Measurements from ENCODE around the gene CLDND1.

Gene CLDND1

GRCh38 chr3:98521897-98522543 lies 682 bp downstream of the CLDND1 start:
- H3K4me3 ChIP-seq (ENCODE audit: control insufficient read depth, low read depth, low read length) = peak overlapping the region; percentile 91
- DNase-seq (ENCODE audit: low read depth) = peak; percentile 23
- no peak for TF ChIP-seq CTCF (IDR thresholded peaks at IDR 0.05; ENCODE audit: control insufficient read depth, insufficient read depth, low read depth, low read length, missing control alignments)

- H3K4me3 ChIP-seq (ENCODE audit: control insufficient read depth, low read depth, low read length) = no peak overlapping the region
- TF ChIP-seq CTCF (IDR thresholded peaks at IDR 0.05; ENCODE audit: control insufficient read depth, insufficient read depth, low read depth, low read length, missing control alignments) = no peak
- no peak for DNase-seq (ENCODE audit: low read depth)
Measured at GRCh38 chr3:98519351-98519750, 3.4 kb downstream of the CLDND1 start.

- no peak for TF ChIP-seq CTCF (IDR thresholded peaks at IDR 0.05; ENCODE audit: control insufficient read depth, insufficient read depth, low read depth, low read length, missing control alignments)
- no peak overlapping the region for H3K4me3 ChIP-seq (ENCODE audit: control insufficient read depth, low read depth, low read length)
Measured at GRCh38 chr3:98518816-98519215, 3.9 kb downstream of the CLDND1 start.

GRCh38 chr3:98514948-98515347 lies 7.8 kb downstream of the CLDND1 start:
- no peak overlapping the region for H3K4me3 ChIP-seq (ENCODE audit: control insufficient read depth, low read depth, low read length)
- TF ChIP-seq CTCF (IDR thresholded peaks at IDR 0.05; ENCODE audit: control insufficient read depth, insufficient read depth, low read depth, low read length, missing control alignments) = no peak
- DNase-seq (ENCODE audit: low read depth) = no peak

More at GRCh38 chr3:98518816-98519215, 3.9 kb downstream of the CLDND1 start:
- no peak for DNase-seq (ENCODE audit: low read depth)

- TF ChIP-seq CTCF (IDR thresholded peaks at IDR 0.05; ENCODE audit: control insufficient read depth, insufficient read depth, low read depth, low read length, missing control alignments) = no peak
- no peak overlapping the region for H3K4me3 ChIP-seq (ENCODE audit: control insufficient read depth, low read depth, low read length)
- no peak for DNase-seq (ENCODE audit: low read depth)
Measured at GRCh38 chr3:98513736-98514135, 9.0 kb downstream of the CLDND1 start.

- TF ChIP-seq CTCF (IDR thresholded peaks at IDR 0.05; ENCODE audit: control insufficient read depth, insufficient read depth, low read depth, low read length, missing control alignments) = no peak
- H3K4me3 ChIP-seq (ENCODE audit: control insufficient read depth, low read depth, low read length) = no peak overlapping the region
- peak; percentile 14 for DNase-seq (ENCODE audit: low read depth)
Measured at GRCh38 chr3:98513091-98513511, 9.6 kb downstream of the CLDND1 start.
